Thymus (tissue), 11 donors: ENCODE measurements around the gene UGT1A8. TPM values are rescaled to one million over a fixed set of nuclear protein-coding genes. Genes with fewer than 3 reads are reported as not detected.

Source experiments
- DNase-seq, 9 donors: peaks; one replicate each; pipeline ENCODE4 v3.0.0-alpha.2; 2013; ENCODE audit warnings: low spot score in 9 of 9, low read depth in 6 of 9, missing footprints in 1 of 9
- H3K27ac ChIP-seq, 2 donors: one replicate each; pipeline ENCODE4 v1.5.1; 2013; ENCODE audit warnings: control low read depth in 1 of 2, low read depth in 1 of 2, low read length in 1 of 2, mild to moderate bottlenecking in 1 of 2, moderate library complexity in 1 of 2
- H3K27me3 ChIP-seq, 2 donors: one replicate each; pipeline ENCODE4 v1.5.1; 2013; ENCODE audit warnings: low read length in 1 of 2; ENCODE audit not compliant: control insufficient read depth in 2 of 2, insufficient read depth in 1 of 2
- H3K36me3 ChIP-seq, 2 donors: one replicate each; pipeline ENCODE4 v1.5.1; 2013; ENCODE audit warnings: low read length in 1 of 2, mild to moderate bottlenecking in 1 of 2, moderate library complexity in 1 of 2; ENCODE audit not compliant: control insufficient read depth in 2 of 2, insufficient read depth in 2 of 2
- H3K4me1 ChIP-seq, 2 donors: one replicate each; pipeline ENCODE4 v1.5.1; 2013; ENCODE audit warnings: low read length in 2 of 2; ENCODE audit not compliant: control insufficient read depth in 2 of 2, insufficient read depth in 2 of 2
- H3K4me3 ChIP-seq, 2 donors: one replicate each; pipeline ENCODE4 v1.5.1; 2013; ENCODE audit warnings: low read length in 2 of 2, control low read depth in 1 of 2, mild to moderate bottlenecking in 1 of 2
- H3K9me3 ChIP-seq, 2 donors: one replicate each; pipeline ENCODE4 v1.5.1; 2013; ENCODE audit warnings: low read length in 1 of 2, mild to moderate bottlenecking in 1 of 2; ENCODE audit not compliant: control insufficient read depth in 2 of 2, insufficient read depth in 1 of 2
- WGBS: extraction: QIAGEN DNeasy Blood & Tissue Kit; methylation state at CpG from one replicate; pipeline ENCODE4 v1.1.7; 2013; 5-methylcytosine and 5-hydroxymethylcytosine counted together
- polyA plus RNA-seq: library from polyadenylated mRNA; stranded (reverse); fragments of 200-250 nt; gene quantifications from one replicate; pipeline ENCODE4 v1.2.3, GENCODE V29; 2013
- total RNA-seq: library from RNA; stranded (reverse); fragments of 120-200 nt; gene quantifications from one replicate; pipeline ENCODE4 v1.2.4, GENCODE V29; 2013
- donor health status: healthy.

Gene UGT1A8
- total and polyA plus RNA-seq, 2 donors, result 0.24 to 2.6 TPM

DNA sequence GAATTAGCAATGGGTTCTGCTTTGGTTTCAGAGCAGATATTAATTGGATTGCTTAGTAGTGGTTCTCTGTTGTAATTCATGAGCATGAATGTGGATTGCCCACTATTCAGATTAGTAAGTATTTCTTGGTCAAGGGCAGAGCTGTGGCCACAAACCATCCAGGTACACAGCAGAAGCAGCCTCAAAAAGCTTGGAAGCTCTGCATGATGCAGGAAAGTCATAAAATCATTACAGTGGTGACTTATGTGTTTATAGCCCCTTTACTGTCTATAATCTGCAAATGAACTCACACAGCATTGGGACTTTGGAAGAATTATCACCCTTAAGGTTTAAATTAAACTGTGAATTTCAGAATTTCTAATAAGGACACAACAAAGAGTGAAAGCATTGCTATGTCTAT is 140.7 kb downstream of the UGT1A8 start:
- Histone ChIP-seq H3K4me1 (no peaks in the 10 kb centered on the region), H3K27me3 (no peaks in the 10 kb centered on the region), H3K9me3 (no peaks in the 10 kb centered on the region), H3K4me3 (no peak overlapping the region), H3K27ac (no peak overlapping the region), H3K36me3 (no peaks in the 10 kb centered on the region)
- DNase-seq, result no peak

DNA sequence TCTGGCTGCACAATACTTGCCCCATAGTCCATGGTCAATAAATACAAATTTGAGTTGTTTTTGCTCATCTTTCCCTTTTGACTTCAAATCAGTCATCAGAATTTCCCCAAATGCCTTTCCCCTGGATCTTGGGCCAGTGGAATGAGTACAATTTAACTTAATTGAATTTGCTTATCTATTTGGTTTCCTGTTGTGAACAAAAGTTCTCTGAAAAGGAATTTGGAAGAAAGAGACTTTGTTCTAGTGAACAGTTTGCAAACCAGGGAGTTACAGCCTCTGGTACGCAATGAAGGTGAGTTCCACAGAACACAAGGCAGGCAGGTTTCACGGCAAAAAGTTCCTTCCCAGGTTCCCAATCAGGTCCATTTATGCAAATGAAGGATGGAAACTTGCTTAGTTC is 141.4 kb downstream of the UGT1A8 start:
- no peak for DNase-seq
- 97% methylated on average over 2 of the region's 2 CpGs for WGBS

DNA sequence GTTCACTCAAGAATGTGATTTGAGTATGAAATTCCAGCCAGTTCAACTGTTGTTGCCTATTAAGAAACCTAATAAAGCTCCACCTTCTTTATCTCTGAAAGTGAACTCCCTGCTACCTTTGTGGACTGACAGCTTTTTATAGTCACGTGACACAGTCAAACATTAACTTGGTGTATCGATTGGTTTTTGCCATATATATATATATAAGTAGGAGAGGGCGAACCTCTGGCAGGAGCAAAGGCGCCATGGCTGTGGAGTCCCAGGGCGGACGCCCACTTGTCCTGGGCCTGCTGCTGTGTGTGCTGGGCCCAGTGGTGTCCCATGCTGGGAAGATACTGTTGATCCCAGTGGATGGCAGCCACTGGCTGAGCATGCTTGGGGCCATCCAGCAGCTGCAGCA is 142.6 kb downstream of the UGT1A8 start, which contains the start of gene UGT1A1:
UGT1A1 (plus strand) TSS at position 228 of the 400 bp plus-strand sequence; CDS start at position 246, 18 bp downstream.
- no peaks in the 10 kb centered on the region for H3K4me1 ChIP-seq
- DNase-seq, result no peak
- no peaks in the 10 kb centered on the region for H3K27me3 ChIP-seq
- H3K4me3 ChIP-seq, result no peak within 1 kb of the TSS
- 97% methylated on average over 6 of the region's 6 CpGs for WGBS
- no peak within 1 kb of the TSS for H3K27ac ChIP-seq
- no peaks in the 10 kb centered on the region for H3K36me3 ChIP-seq
- H3K9me3 ChIP-seq, result no peaks in the 10 kb centered on the region

More for the DNA sequence above, 141.4 kb downstream of the UGT1A8 start:
- Histone ChIP-seq H3K9me3 (no peaks in the 10 kb centered on the region), H3K4me3 (no peak overlapping the region), H3K36me3 (no peaks in the 10 kb centered on the region), H3K27ac (no peak overlapping the region), H3K4me1 (no peaks in the 10 kb centered on the region), H3K27me3 (no peaks in the 10 kb centered on the region)

DNA sequence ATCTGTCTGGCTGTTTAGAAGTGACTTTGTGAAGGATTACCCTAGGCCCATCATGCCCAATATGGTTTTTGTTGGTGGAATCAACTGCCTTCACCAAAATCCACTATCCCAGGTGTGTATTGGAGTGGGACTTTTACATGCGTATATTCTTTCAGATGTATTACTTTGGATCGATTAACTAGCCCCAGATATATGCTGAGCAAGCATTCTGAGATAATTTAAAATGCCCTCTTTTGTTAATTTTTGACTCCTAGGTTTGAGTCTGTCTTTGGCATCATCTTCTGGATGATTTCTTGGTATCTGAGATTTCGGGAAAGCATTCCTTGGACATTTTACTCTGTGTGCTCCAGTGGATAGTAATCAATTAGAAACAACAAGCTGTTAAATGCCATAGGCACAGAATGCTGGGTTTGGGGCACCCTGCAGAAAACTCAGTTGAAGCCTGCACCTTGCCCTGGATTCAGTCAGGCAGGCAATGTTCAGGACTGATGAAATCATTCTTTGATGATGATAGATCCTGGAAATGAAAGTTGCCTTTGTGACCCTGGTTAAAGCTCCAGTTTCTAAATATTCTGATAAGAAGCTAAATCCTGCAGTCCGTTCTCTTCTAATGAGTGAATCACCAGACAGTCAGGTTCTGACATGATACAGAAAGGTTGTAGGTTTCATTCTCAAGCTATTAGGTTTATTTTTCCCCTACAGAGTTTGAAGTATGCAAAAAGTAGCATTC is 143.8 kb downstream of the UGT1A8 start:
- no peaks in the 10 kb centered on the region for H3K36me3 ChIP-seq
- 91% methylated on average over 4 of the region's 4 CpGs for WGBS
- no peak overlapping the region for H3K27ac ChIP-seq
- no peaks in the 10 kb centered on the region for H3K27me3 ChIP-seq
- H3K4me3 ChIP-seq, result no peak overlapping the region
- H3K9me3 ChIP-seq, result no peaks in the 10 kb centered on the region
- no peaks in the 10 kb centered on the region for H3K4me1 ChIP-seq
- DNase-seq, result no peak

DNA sequence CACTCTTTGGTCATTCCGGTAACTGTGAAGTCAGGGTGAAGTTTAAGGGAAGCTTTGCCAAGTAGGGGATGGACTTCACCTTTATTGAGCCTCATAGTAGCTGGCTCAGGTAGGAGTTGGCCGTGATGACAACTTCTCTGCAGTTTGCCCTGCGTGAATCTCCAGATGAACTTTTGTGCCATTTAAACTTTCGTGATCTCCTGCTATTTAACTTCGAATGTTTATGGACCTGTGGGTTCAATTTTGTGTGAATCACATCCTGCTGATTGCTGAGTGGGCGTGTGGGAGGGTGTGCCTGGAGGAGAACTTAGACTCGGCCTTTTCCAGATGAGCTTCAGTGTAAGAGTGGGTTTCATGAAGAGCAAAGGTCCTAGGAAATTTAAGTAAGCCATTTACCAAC is 146.8 kb downstream of the UGT1A8 start:
- Histone ChIP-seq H3K36me3 (no peaks in the 10 kb centered on the region), H3K9me3 (no peaks in the 10 kb centered on the region), H3K4me1 (no peaks in the 10 kb centered on the region), H3K27ac (no peak overlapping the region), H3K27me3 (no peaks in the 10 kb centered on the region), H3K4me3 (no peak overlapping the region)
- DNase-seq, result no peak
- 93% methylated on average over 7 of the region's 7 CpGs for WGBS

DNA sequence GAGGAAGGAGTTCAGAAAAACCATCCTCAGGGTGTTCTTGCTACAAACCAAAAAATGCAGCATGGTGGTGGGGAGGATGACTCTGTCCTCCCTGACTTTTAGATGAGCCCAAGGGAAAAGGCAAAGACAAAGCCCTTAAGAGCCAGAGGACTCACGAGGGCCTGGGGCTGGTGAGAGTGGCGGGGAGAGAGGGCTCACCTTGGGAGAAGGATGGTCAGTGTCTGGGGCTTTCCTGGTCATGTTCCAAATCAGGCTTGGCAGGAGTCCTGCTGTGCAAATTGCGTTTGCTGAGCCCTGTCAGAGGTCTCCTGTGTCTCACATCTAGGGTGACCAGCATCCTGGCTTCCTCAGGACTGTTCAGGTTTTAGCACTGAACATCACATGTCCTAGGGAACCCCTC is 147.3 kb downstream of the UGT1A8 start:
- WGBS, result 77% methylated on average over 3 of the region's 3 CpGs
- H3K9me3 ChIP-seq, result no peaks in the 10 kb centered on the region
- H3K27ac ChIP-seq, result no peak overlapping the region
- no peaks in the 10 kb centered on the region for H3K27me3 ChIP-seq
- no peaks in the 10 kb centered on the region for H3K36me3 ChIP-seq
- H3K4me1 ChIP-seq, result no peaks in the 10 kb centered on the region
- H3K4me3 ChIP-seq, result no peak overlapping the region
- DNase-seq, result no peak

DNA sequence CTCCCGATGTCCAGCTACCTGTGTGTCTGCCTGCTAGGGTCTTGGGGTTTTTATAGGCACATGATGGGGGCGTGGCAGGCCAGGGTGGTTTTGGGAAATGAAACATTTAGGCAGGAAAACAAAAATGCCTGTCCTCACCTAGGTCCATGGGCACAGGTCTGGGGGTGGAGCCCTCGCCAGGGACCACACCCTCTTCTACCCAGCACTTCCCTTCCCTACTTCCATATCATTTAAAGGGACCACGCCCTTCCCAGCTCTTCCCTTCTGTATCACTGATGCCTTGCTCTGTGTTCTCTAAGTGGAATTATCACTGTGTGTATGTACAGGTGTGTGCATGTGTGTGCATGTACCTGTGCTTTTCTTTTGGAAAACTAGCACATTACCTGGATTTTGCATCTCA is 149.0 kb downstream of the UGT1A8 start:
- Histone ChIP-seq H3K4me3 (no peak overlapping the region), H3K36me3 (no peaks in the 10 kb centered on the region), H3K4me1 (no peaks in the 10 kb centered on the region), H3K27me3 (no peaks in the 10 kb centered on the region), H3K9me3 (no peaks in the 10 kb centered on the region), H3K27ac (no peak overlapping the region)
- WGBS, result 87% methylated on average over 4 of the region's 4 CpGs
- no peak for DNase-seq

DNA sequence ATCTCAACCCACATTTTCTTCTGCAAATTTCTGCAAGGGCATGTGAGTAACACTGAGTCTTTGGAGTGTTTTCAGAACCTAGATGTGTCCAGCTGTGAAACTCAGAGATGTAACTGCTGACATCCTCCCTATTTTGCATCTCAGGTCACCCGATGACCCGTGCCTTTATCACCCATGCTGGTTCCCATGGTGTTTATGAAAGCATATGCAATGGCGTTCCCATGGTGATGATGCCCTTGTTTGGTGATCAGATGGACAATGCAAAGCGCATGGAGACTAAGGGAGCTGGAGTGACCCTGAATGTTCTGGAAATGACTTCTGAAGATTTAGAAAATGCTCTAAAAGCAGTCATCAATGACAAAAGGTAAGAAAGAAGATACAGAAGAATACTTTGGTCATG is 150.6 kb downstream of the UGT1A8 start:
- no peak overlapping the region for H3K4me3 ChIP-seq
- no peaks in the 10 kb centered on the region for H3K4me1 ChIP-seq
- H3K36me3 ChIP-seq, result no peaks in the 10 kb centered on the region
- no peak for DNase-seq
- H3K27me3 ChIP-seq, result no peaks in the 10 kb centered on the region
- WGBS, result 78% methylated on average over 4 of the region's 4 CpGs
- H3K9me3 ChIP-seq, result no peaks in the 10 kb centered on the region
- H3K27ac ChIP-seq, result no peak overlapping the region

DNA sequence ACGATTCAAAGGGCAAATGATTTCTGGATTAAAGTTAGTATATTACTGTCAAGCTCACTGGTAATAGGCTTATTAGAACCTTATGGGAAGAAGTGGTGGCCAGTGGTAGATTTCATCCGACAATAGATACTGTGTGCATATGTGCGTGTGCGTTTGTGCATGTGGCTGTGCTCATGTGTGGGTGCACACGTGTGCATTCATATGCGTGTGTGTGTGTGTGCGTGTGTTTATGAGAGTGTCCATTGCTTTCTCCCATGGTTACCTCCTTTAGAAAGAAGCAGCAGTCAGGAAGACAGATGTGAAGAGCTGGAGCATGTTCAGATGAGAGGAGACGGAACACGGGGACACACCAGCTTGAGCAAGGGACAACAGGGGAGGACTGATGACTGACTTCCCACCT is 151.8 kb downstream of the UGT1A8 start:
- no peak for DNase-seq
- no peaks in the 10 kb centered on the region for H3K36me3 ChIP-seq
- WGBS, result 96% methylated on average over 9 of the region's 9 CpGs

More for the DNA sequence above, 151.8 kb downstream of the UGT1A8 start:
- Histone ChIP-seq H3K4me1 (no peaks in the 10 kb centered on the region), H3K27ac (no peak overlapping the region), H3K4me3 (no peak overlapping the region), H3K27me3 (no peaks in the 10 kb centered on the region), H3K9me3 (no peaks in the 10 kb centered on the region)
